ENCODE results near the gene CDC42SE2. TPM values are rescaled to one million over a fixed set of nuclear protein-coding genes. Genes with fewer than 3 reads are reported as not detected.

Gene CDC42SE2
- total and polyA plus RNA-seq, 10 donors, result 49.6 to 128 (median 102) TPM

- no peak for DNase-seq
- Histone ChIP-seq H3K4me3 (peak overlapping the region in 1 of 8 donors; percentile 10), H3K9me3 (peaks cover 0 to 3% (median 0%) of the 10 kb centered on the region in 8 donors), H3K27me3 (replicated peaks in 1 of 7) (no peaks in the 10 kb centered on the region), H3K27ac (peak overlapping the region in 7 of 8 donors; percentile 31 to 78 (median 61)), H3K36me3 (peaks cover 0 to 63% (median 12%) of the 10 kb centered on the region in 6 donors), H3K4me1 (peaks cover 15 to 94% (median 52%) of the 10 kb centered on the region in 6 donors)
- TF ChIP-seq CTCF (IDR thresholded peaks at IDR 0.05 in 8 of 11, conservative IDR thresholded peaks at IDR 0.05 in 3 of 11) (no peak), POLR2AphosphoS5 (IDR thresholded peaks at IDR 0.05) (peak in 1 of 3 donors; percentile 63), POLR2A (IDR thresholded peaks at IDR 0.05) (no peak)
- 16 to 43% (median 19%) methylated on average over 1 of the region's 1 CpG for WGBS, 5 donors
- intact Hi-C loops (cut with DNase I; ENCODE audit: low total_unique reads), result no loop called here
These were observed 100.7 kb downstream of the CDC42SE2 start for GRCh38 chr5:131364507-131365050.

- Histone ChIP-seq H3K36me3 (peaks cover 0 to 44% (median 5%) of the 10 kb centered on the region in 6 donors), H3K9me3 (peaks cover 0 to 3% (median 0%) of the 10 kb centered on the region in 8 donors), H3K4me1 (peaks cover 15 to 100% (median 68%) of the 10 kb centered on the region in 6 donors), H3K27ac (peak overlapping the region in 3 of 8 donors; percentile 60 to 78 (median 73)), H3K27me3 (replicated peaks in 1 of 7) (no peaks in the 10 kb centered on the region), H3K4me3 (no peak overlapping the region)
- 94 to 98% (median 96%) methylated on average over 3 of the region's 3 CpGs for WGBS, 5 donors
- intact Hi-C loops (cut with DNase I; ENCODE audit: low total_unique reads), result no loop called here
- no peak for DNase-seq
- TF ChIP-seq POLR2AphosphoS5 (IDR thresholded peaks at IDR 0.05) (no peak), CTCF (IDR thresholded peaks at IDR 0.05 in 8 of 11, conservative IDR thresholded peaks at IDR 0.05 in 3 of 11) (no peak), POLR2A (IDR thresholded peaks at IDR 0.05) (no peak)
These were observed 102.6 kb downstream of the CDC42SE2 start for GRCh38 chr5:131366428-131366827.

- no peak for TF ChIP-seq POLR2A (IDR thresholded peaks at IDR 0.05)
- TF ChIP-seq POLR2AphosphoS5 (IDR thresholded peaks at IDR 0.05), result no peak
- TF ChIP-seq CTCF (IDR thresholded peaks at IDR 0.05 in 8 of 11, conservative IDR thresholded peaks at IDR 0.05 in 3 of 11), result no peak
- 83 to 91% (median 89%) methylated on average over 4 of the region's 4 CpGs for WGBS, 5 donors
- H3K27ac ChIP-seq, result peak overlapping the region in 2 of 8 donors; percentile 60 to 73
These were observed 103.5 kb downstream of the CDC42SE2 start for GRCh38 chr5:131367219-131367860.

GRCh38 chr5:131368866-131369265 is 105.0 kb downstream of the CDC42SE2 start:
- Histone ChIP-seq H3K4me1 (peaks cover 35 to 100% (median 85%) of the 10 kb centered on the region in 6 donors), H3K36me3 (peaks cover 0 to 22% (median 0%) of the 10 kb centered on the region in 6 donors), H3K27me3 (replicated peaks in 1 of 7) (no peaks in the 10 kb centered on the region), H3K4me3 (no peak overlapping the region), H3K27ac (peak overlapping the region in 1 of 8 donors; percentile 32), H3K9me3 (peaks cover 0 to 3% (median 0%) of the 10 kb centered on the region in 8 donors)
- no peak for DNase-seq
- 81 to 94% (median 91%) methylated on average over 4 of the region's 4 CpGs for WGBS, 5 donors
- TF ChIP-seq POLR2A (IDR thresholded peaks at IDR 0.05) (no peak), CTCF (IDR thresholded peaks at IDR 0.05 in 8 of 11, conservative IDR thresholded peaks at IDR 0.05 in 3 of 11) (no peak), POLR2AphosphoS5 (IDR thresholded peaks at IDR 0.05) (no peak)
- intact Hi-C loops (cut with DNase I; ENCODE audit: low total_unique reads), result no loop called here

More at GRCh38 chr5:131367219-131367860, 103.5 kb downstream of the CDC42SE2 start:
- no peak for DNase-seq
- intact Hi-C loops (cut with DNase I; ENCODE audit: low total_unique reads), result no loop called here
- H3K27me3 ChIP-seq (replicated peaks in 1 of 7), result no peaks in the 10 kb centered on the region
- H3K36me3 ChIP-seq, result peaks cover 0 to 35% (median 0%) of the 10 kb centered on the region in 6 donors
- no peak overlapping the region for H3K4me3 ChIP-seq
- H3K4me1 ChIP-seq, result peaks cover 24 to 100% (median 74%) of the 10 kb centered on the region in 6 donors
- H3K9me3 ChIP-seq, result peaks cover 0 to 3% (median 0%) of the 10 kb centered on the region in 8 donors

Measured in spleen (tissue), 11 donors.